ENCODE measurements around the gene DTWD1.

DTWD1 gene

GRCh38 chr15:49619226-49619625 is 1.6 kb upstream of the DTWD1 start:
- no peak overlapping the region for H3K9ac ChIP-seq (ENCODE audit: low read length in 5 of 5)
- H3K4me3 ChIP-seq (ENCODE audit: low read depth in 1 of 5, low read length in 5 of 5): peak overlapping the region in 1 of 5 donors; percentile 14
- peaks cover 4 to 13% (median 9%) of the 10 kb centered on the region in 5 donors for H3K9me3 ChIP-seq (ENCODE audit: control insufficient read depth in 5 of 5, low read length in 5 of 5)
- H3K27ac ChIP-seq (ENCODE audit: low read depth, low read length): no peak overlapping the region
- peaks cover 2 to 33% (median 32%) of the 10 kb centered on the region in 5 donors for H3K4me1 ChIP-seq (ENCODE audit: control insufficient read depth in 5 of 5, insufficient read depth in 5 of 5, low read length in 5 of 5)
- H3K27me3 ChIP-seq (ENCODE audit: control insufficient read depth in 5 of 5, insufficient read depth in 4 of 5, low read length in 5 of 5): no peaks in the 10 kb centered on the region
- H3K36me3 ChIP-seq (ENCODE audit: control insufficient read depth in 5 of 5, insufficient read depth in 5 of 5, low read length in 5 of 5): peaks cover 0 to 3% (median 0%) of the 10 kb centered on the region in 5 donors

GRCh38 chr15:49620199-49620598 is 649 bp upstream of the DTWD1 start:
- peaks cover 0 to 5% (median under 1%) of the 10 kb centered on the region in 5 donors for H3K9me3 ChIP-seq (ENCODE audit: control insufficient read depth in 5 of 5, low read length in 5 of 5)
- H3K36me3 ChIP-seq (ENCODE audit: control insufficient read depth in 5 of 5, insufficient read depth in 5 of 5, low read length in 5 of 5): peaks cover 0 to 4% (median 0%) of the 10 kb centered on the region in 5 donors
- H3K9ac ChIP-seq (ENCODE audit: low read length in 5 of 5): peak overlapping the region; percentile 57 to 87 (median 74)
- H3K4me1 ChIP-seq (ENCODE audit: control insufficient read depth in 5 of 5, insufficient read depth in 5 of 5, low read length in 5 of 5): peaks cover 2 to 33% (median 32%) of the 10 kb centered on the region in 5 donors
- H3K27ac ChIP-seq (ENCODE audit: low read depth, low read length): peak overlapping the region; percentile 99
- peak overlapping the region; percentile 56 to 89 (median 79) for H3K4me3 ChIP-seq (ENCODE audit: low read depth in 1 of 5, low read length in 5 of 5)
- H3K27me3 ChIP-seq (ENCODE audit: control insufficient read depth in 5 of 5, insufficient read depth in 4 of 5, low read length in 5 of 5): no peaks in the 10 kb centered on the region

GRCh38 chr15:49621401-49621811 is 558 bp downstream of the DTWD1 start:
- Histone ChIP-seq H3K4me3 (ENCODE audit: low read depth in 1 of 5, low read length in 5 of 5) (peak overlapping the region; percentile 69 to 89 (median 85)), H3K9me3 (ENCODE audit: control insufficient read depth in 5 of 5, low read length in 5 of 5) (peaks cover 0 to 9% (median 7%) of the 10 kb centered on the region in 5 donors), H3K27ac (ENCODE audit: low read depth, low read length) (peak overlapping the region; percentile 99), H3K36me3 (ENCODE audit: control insufficient read depth in 5 of 5, insufficient read depth in 5 of 5, low read length in 5 of 5) (peaks cover 3 to 15% (median 7%) of the 10 kb centered on the region in 5 donors), H3K4me1 (ENCODE audit: control insufficient read depth in 5 of 5, insufficient read depth in 5 of 5, low read length in 5 of 5) (peaks cover 2 to 33% (median 32%) of the 10 kb centered on the region in 5 donors), H3K9ac (ENCODE audit: low read length in 5 of 5) (peak overlapping the region; percentile 12 to 95 (median 92)), H3K27me3 (ENCODE audit: control insufficient read depth in 5 of 5, insufficient read depth in 4 of 5, low read length in 5 of 5) (no peaks in the 10 kb centered on the region)

GRCh38 chr15:49621887-49622286 is 1.0 kb downstream of the DTWD1 start:
- Histone ChIP-seq H3K9me3 (ENCODE audit: control insufficient read depth in 5 of 5, low read length in 5 of 5) (peaks cover 0 to 9% (median 7%) of the 10 kb centered on the region in 5 donors), H3K4me3 (ENCODE audit: low read depth in 1 of 5, low read length in 5 of 5) (peak overlapping the region; percentile 69 to 89 (median 85)), H3K27me3 (ENCODE audit: control insufficient read depth in 5 of 5, insufficient read depth in 4 of 5, low read length in 5 of 5) (no peaks in the 10 kb centered on the region), H3K4me1 (ENCODE audit: control insufficient read depth in 5 of 5, insufficient read depth in 5 of 5, low read length in 5 of 5) (peaks cover 2 to 33% (median 32%) of the 10 kb centered on the region in 5 donors), H3K36me3 (ENCODE audit: control insufficient read depth in 5 of 5, insufficient read depth in 5 of 5, low read length in 5 of 5) (peaks cover 3 to 18% (median 8%) of the 10 kb centered on the region in 5 donors), H3K27ac (ENCODE audit: low read depth, low read length) (peak overlapping the region; percentile 99), H3K9ac (ENCODE audit: low read length in 5 of 5) (peak overlapping the region in 4 of 5 donors; percentile 88 to 95 (median 92))

GRCh38 chr15:49622561-49622960 is 1.7 kb downstream of the DTWD1 start:
- peak overlapping the region in 3 of 5 donors; percentile 33 to 89 (median 69) for H3K4me3 ChIP-seq (ENCODE audit: low read depth in 1 of 5, low read length in 5 of 5)

GRCh38 chr15:49624056-49624455 is 3.2 kb downstream of the DTWD1 start:
- peaks cover 2 to 36% (median 32%) of the 10 kb centered on the region in 5 donors for H3K4me1 ChIP-seq (ENCODE audit: control insufficient read depth in 5 of 5, insufficient read depth in 5 of 5, low read length in 5 of 5)
- H3K27ac ChIP-seq (ENCODE audit: low read depth, low read length): no peak overlapping the region
- no peaks in the 10 kb centered on the region for H3K27me3 ChIP-seq (ENCODE audit: control insufficient read depth in 5 of 5, insufficient read depth in 4 of 5, low read length in 5 of 5)
- H3K4me3 ChIP-seq (ENCODE audit: low read depth in 1 of 5, low read length in 5 of 5): peak overlapping the region in 2 of 5 donors; percentile 6 to 8
- H3K36me3 ChIP-seq (ENCODE audit: control insufficient read depth in 5 of 5, insufficient read depth in 5 of 5, low read length in 5 of 5): peaks cover 11 to 31% (median 18%) of the 10 kb centered on the region in 5 donors
- peak overlapping the region in 1 of 5 donors; percentile 35 for H3K9ac ChIP-seq (ENCODE audit: low read length in 5 of 5)
- H3K9me3 ChIP-seq (ENCODE audit: control insufficient read depth in 5 of 5, low read length in 5 of 5): peaks cover 0 to 9% (median 7%) of the 10 kb centered on the region in 5 donors

More at GRCh38 chr15:49622561-49622960, 1.7 kb downstream of the DTWD1 start:
- peaks cover 6 to 23% (median 13%) of the 10 kb centered on the region in 5 donors for H3K36me3 ChIP-seq (ENCODE audit: control insufficient read depth in 5 of 5, insufficient read depth in 5 of 5, low read length in 5 of 5)
- peak overlapping the region in 2 of 5 donors; percentile 20 to 93 for H3K9ac ChIP-seq (ENCODE audit: low read length in 5 of 5)
- H3K9me3 ChIP-seq (ENCODE audit: control insufficient read depth in 5 of 5, low read length in 5 of 5): peaks cover 0 to 9% (median 7%) of the 10 kb centered on the region in 5 donors
- H3K4me1 ChIP-seq (ENCODE audit: control insufficient read depth in 5 of 5, insufficient read depth in 5 of 5, low read length in 5 of 5): peaks cover 2 to 36% (median 32%) of the 10 kb centered on the region in 5 donors
- H3K27ac ChIP-seq (ENCODE audit: low read depth, low read length): peak overlapping the region; percentile 17
- H3K27me3 ChIP-seq (ENCODE audit: control insufficient read depth in 5 of 5, insufficient read depth in 4 of 5, low read length in 5 of 5): no peaks in the 10 kb centered on the region

GRCh38 chr15:49625460-49626036 is 4.7 kb downstream of the DTWD1 start:
- Histone ChIP-seq H3K9ac (ENCODE audit: low read length in 5 of 5) (no peak overlapping the region), H3K36me3 (ENCODE audit: control insufficient read depth in 5 of 5, insufficient read depth in 5 of 5, low read length in 5 of 5) (peaks cover 11 to 45% (median 18%) of the 10 kb centered on the region in 5 donors), H3K27me3 (ENCODE audit: control insufficient read depth in 5 of 5, insufficient read depth in 4 of 5, low read length in 5 of 5) (no peaks in the 10 kb centered on the region), H3K9me3 (ENCODE audit: control insufficient read depth in 5 of 5, low read length in 5 of 5) (peaks cover 0 to 8% (median 7%) of the 10 kb centered on the region in 5 donors), H3K27ac (ENCODE audit: low read depth, low read length) (no peak overlapping the region), H3K4me1 (ENCODE audit: control insufficient read depth in 5 of 5, insufficient read depth in 5 of 5, low read length in 5 of 5) (peaks cover 2 to 27% (median 25%) of the 10 kb centered on the region in 5 donors), H3K4me3 (ENCODE audit: low read depth in 1 of 5, low read length in 5 of 5) (peak overlapping the region in 1 of 5 donors; percentile 13)

- Histone ChIP-seq H3K9me3 (ENCODE audit: control insufficient read depth in 5 of 5, low read length in 5 of 5) (peaks cover 0 to 8% (median 7%) of the 10 kb centered on the region in 5 donors), H3K27ac (ENCODE audit: low read depth, low read length) (no peak overlapping the region), H3K27me3 (ENCODE audit: control insufficient read depth in 5 of 5, insufficient read depth in 4 of 5, low read length in 5 of 5) (no peaks in the 10 kb centered on the region), H3K4me1 (ENCODE audit: control insufficient read depth in 5 of 5, insufficient read depth in 5 of 5, low read length in 5 of 5) (peaks cover 0 to 16% (median 13%) of the 10 kb centered on the region in 5 donors), H3K4me3 (ENCODE audit: low read depth in 1 of 5, low read length in 5 of 5) (no peak overlapping the region), H3K36me3 (ENCODE audit: control insufficient read depth in 5 of 5, insufficient read depth in 5 of 5, low read length in 5 of 5) (peaks cover 11 to 50% (median 24%) of the 10 kb centered on the region in 5 donors), H3K9ac (ENCODE audit: low read length in 5 of 5) (no peak overlapping the region)
Measured at GRCh38 chr15:49627407-49627877, 6.6 kb downstream of the DTWD1 start.

- Histone ChIP-seq H3K27ac (ENCODE audit: low read depth, low read length) (no peak overlapping the region), H3K4me1 (ENCODE audit: control insufficient read depth in 5 of 5, insufficient read depth in 5 of 5, low read length in 5 of 5) (peaks cover 0 to 7% (median 4%) of the 10 kb centered on the region in 5 donors), H3K4me3 (ENCODE audit: low read depth in 1 of 5, low read length in 5 of 5) (no peak overlapping the region), H3K27me3 (ENCODE audit: control insufficient read depth in 5 of 5, insufficient read depth in 4 of 5, low read length in 5 of 5) (no peaks in the 10 kb centered on the region), H3K9ac (ENCODE audit: low read length in 5 of 5) (no peak overlapping the region), H3K36me3 (ENCODE audit: control insufficient read depth in 5 of 5, insufficient read depth in 5 of 5, low read length in 5 of 5) (peaks cover 11 to 49% (median 24%) of the 10 kb centered on the region in 5 donors), H3K9me3 (ENCODE audit: control insufficient read depth in 5 of 5, low read length in 5 of 5) (peaks cover 0 to 8% (median 7%) of the 10 kb centered on the region in 5 donors)
Measured at GRCh38 chr15:49628379-49628778, 7.5 kb downstream of the DTWD1 start.

- Histone ChIP-seq H3K4me1 (ENCODE audit: control insufficient read depth in 5 of 5, insufficient read depth in 5 of 5, low read length in 5 of 5) (no peaks in the 10 kb centered on the region), H3K36me3 (ENCODE audit: control insufficient read depth in 5 of 5, insufficient read depth in 5 of 5, low read length in 5 of 5) (peaks cover 7 to 31% (median 16%) of the 10 kb centered on the region in 5 donors), H3K4me3 (ENCODE audit: low read depth in 1 of 5, low read length in 5 of 5) (no peak overlapping the region), H3K9ac (ENCODE audit: low read length in 5 of 5) (no peak overlapping the region), H3K27me3 (ENCODE audit: control insufficient read depth in 5 of 5, insufficient read depth in 4 of 5, low read length in 5 of 5) (no peaks in the 10 kb centered on the region), H3K9me3 (ENCODE audit: control insufficient read depth in 5 of 5, low read length in 5 of 5) (no peaks in the 10 kb centered on the region), H3K27ac (ENCODE audit: low read depth, low read length) (no peak overlapping the region)
Measured at GRCh38 chr15:49637857-49638256, 17.0 kb downstream of the DTWD1 start.
